NK-92 (cell line): ENCODE measurements around the gene PTCD2.
A peak's percentile ranks its signal among the peaks of the same experiment; 100 is the strongest.

Experiments
- DNase-seq: peaks from one replicate; lab custom pipeline; 2025; ENCODE audit not compliant: unreplicated experiment; lab: John Stamatoyannopoulos, UW

PTCD2 gene, protein sequence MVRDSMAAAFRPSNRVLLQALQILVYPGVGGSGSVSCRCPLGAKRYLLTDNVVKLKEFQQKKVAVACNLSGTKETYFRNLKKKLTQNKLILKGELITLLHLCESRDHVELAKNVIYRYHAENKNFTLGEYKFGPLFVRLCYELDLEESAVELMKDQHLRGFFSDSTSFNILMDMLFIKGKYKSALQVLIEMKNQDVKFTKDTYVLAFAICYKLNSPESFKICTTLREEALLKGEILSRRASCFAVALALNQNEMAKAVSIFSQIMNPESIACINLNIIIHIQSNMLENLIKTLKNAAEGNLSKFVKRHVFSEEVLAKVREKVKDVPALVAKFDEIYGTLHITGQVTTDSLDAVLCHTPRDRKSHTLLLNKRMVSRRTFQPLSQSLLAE

GRCh38 chr5:72319976-72320752 lies at the start of gene PTCD2, which contains the start of gene MRPS27:
TSS of gene PTCD2 (plus strand) at chr5:72320373. CDS start at chr5:72320383, 10 bp downstream.
TSS of gene MRPS27 (minus strand) at chr5:72320240. CDS start at chr5:72320221, 19 bp downstream.
- peak; percentile 42 for DNase-seq

DNA sequence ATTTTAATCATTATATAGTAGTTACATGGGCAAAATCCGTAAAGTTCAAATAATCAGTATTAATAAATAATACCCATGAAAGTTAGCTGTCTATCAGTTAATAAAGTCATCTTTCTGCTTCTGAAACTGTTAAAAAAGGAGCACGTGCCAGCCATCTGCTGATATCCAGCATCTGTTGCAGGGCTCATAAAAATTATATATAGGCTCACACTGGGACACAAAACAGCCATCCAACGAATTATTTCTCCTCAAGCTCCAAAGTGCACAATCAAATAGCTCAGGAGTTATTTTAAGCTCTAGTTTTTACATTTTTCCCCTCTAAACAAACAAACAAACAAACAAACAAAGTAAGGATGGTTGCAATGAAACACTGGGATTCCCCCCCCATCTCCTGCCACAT lies 48.5 kb upstream of the PTCD2 start:
- DNase-seq = no peak

DNA sequence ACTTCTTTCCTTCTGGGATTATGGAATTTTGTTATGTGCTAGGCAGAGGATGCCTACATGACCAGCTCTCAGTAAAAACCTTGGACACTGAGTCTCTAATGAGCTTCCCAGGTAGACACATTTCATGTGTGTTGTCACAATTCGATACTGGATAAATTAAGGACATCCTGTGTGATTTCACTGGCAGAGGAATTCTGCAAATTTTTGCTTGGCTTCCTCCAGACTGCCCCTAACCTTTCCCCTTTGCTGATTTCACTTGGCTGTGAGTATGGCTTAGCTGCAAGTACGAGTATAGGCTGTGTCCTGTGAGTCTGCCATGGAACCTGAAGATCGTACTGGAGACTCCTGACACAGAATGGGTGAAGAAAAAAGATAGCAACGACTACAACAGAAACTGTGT lies 47.8 kb upstream of the PTCD2 start:
- no peak for DNase-seq

DNA sequence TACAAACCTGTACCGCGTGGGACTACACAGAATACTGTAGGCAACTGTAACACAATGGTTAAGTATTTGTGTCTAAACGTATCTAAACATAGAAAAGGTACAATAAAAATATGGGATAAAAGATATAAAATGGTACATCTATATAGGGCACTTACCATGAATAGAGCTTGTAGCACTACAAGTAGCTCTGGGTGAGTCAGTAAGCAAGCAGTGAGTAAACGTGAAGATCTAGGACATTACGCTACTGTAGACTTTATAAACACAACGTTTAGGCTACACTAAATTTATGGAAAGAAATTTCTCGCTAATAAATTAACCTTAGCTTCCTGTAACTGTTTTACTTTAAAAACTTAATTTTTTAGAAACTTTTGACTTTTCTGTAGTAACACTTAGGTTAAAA lies 46.6 kb upstream of the PTCD2 start:
- no peak for DNase-seq

DNA sequence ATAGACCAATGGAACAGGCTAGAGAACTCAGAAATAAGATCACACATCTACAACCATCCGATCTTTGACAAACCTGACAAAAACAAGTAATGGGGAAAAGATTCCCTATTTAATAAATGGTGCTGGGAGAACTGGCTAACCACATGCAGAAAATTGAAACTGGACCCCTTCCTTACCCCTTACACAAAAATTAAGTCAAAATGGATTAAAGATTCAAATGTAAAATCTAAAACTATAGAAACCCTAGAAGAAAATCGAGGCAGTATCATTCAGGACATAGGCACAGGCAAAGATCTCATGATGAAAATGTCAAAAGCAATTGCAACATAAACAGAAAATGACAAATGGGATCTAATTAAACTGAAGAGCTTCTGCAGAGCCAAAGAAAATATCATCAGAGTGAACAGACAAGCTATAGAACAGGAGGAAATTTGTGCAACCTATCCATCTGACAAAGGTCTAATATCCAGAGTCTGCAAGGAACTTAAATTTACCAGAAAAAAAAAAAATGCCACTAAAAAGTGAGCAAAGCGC lies 43.9 kb upstream of the PTCD2 start:
- DNase-seq = no peak

GRCh38 chr5:72280581-72281069 lies 39.5 kb upstream of the PTCD2 start:
- DNase-seq = no peak

DNA sequence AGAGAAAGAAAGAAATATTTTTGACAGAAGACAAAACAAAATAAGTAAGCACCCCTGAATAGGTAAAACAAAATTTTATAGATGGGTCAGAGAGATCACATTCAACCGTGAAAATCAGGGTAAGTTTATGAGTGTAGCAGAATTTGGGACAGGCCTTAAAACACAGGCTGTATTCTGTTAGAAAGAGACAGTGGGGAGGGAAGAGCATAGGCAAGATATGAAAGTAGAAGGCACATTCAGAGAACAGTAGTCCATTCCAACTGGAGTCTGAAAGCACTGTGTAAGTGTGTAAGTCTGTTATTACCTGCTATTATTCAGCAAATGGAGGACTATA lies 38.8 kb upstream of the PTCD2 start:
- no peak for DNase-seq

DNA sequence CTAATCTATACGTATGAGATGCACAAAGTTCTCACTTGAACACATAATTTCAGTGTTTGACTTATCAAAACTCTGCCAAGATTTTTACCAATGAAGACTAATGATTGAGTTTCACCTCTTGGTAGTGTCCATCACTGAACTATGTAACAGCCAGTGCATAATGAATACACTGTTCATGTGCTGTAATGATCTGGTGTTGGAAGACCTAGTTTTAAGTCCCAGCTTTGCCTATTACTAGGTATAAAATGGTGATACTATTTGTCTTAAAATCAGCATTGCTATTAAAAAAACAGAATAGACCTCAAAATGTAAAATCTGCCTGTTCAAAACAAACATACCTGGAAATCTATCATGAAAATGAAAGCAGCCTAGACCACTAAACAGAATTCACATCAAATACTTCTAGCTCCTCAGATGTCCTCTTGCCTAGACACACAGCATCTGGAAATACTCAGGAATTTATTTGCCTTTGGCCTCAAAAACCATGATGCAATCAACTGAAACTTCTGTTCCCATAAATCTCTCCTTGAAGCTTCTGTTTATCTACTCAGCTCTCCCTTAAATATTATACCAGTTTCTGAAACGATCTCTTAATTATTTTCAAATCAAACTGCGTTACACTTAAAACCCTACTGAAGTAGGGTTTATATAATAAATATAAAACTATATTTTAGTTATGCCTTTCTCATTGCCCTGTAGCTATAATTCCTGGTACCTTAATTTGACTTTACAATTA lies 38.2 kb upstream of the PTCD2 start:
- DNase-seq = no peak

DNA sequence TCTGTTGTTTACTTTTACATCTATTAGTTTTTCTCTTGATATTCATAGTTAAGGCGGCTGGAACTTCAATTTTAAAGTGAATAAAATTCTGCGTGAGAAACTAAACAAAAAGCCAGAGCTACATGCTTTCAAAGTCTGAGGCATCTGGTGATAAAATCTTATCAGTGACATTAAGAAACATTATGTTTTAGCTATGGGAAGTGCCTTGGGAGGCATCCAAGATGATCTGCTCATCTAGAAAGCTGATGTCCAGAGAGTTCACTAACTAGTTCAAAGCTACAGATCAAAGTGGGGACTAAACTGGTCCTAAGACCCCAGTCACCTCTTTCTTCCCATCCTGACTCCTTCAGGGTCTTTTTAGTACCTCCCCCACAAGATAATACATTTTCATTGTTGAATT lies 37.3 kb upstream of the PTCD2 start:
- no peak for DNase-seq

- no peak for DNase-seq
These were observed 36.8 kb upstream of the PTCD2 start for GRCh38 chr5:72283358-72283757.

DNA sequence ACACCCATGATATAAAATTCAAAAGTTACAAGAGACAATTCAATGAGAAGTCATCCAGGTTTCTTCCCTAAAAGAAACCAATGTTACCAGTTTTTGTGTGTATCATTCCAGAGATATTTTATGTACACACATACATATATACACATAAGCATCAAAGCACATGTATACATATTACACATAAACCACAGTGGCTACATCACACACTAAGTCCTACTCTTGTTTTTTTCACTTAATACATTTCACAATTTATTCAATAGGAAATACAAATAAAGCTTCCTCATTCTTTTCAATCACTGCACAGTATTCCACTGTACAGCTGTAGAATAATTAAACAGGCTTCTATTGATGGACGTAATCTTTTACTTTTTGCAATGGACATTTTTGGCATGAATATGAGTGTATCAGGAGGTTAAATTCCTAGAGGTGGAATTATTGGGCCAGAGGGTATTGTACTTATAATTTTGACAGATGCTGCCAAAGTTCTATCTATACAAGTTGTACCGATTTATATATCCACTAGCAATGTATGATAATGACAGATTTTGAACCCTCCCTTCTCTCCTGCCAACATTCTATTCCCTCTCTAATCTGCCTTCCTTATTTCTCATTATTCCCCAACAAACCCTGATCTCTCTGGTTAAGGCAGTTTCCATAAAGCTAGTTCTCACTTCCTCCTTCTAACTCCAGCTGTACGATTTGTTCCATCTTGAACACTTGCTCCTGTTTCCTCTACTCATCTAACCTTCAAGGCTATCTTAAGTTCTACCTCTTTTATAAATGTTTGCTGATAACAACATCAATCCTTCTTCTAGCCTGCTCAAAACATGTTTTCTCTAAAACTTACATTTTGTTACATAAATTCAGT lies 35.4 kb upstream of the PTCD2 start:
- no peak for DNase-seq

DNA sequence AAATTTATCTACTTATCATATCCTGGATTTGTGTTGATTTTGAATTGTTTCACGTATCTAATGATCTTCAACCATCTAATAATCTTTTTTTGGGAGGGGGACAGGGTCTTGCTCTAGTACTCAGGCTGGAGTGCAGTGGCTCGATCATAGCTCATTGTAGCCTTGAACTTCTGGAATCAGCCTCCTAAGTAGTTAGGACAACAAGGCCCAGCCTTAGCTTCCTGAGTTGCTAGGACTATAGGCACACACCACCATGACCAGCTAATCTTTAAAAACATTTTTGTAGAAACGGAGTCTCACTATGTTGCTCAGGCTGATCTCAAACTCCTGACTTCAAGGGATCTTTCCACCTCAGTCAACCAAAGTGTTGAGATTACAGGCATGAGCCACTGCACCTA lies 34.8 kb upstream of the PTCD2 start:
- no peak for DNase-seq

- DNase-seq = no peak
These were observed 33.4 kb upstream of the PTCD2 start for GRCh38 chr5:72286798-72287197.

GRCh38 chr5:72288924-72289323 lies 31.2 kb upstream of the PTCD2 start:
- no peak for DNase-seq

GRCh38 chr5:72290356-72291133 lies 29.6 kb upstream of the PTCD2 start:
- no peak for DNase-seq

DNA sequence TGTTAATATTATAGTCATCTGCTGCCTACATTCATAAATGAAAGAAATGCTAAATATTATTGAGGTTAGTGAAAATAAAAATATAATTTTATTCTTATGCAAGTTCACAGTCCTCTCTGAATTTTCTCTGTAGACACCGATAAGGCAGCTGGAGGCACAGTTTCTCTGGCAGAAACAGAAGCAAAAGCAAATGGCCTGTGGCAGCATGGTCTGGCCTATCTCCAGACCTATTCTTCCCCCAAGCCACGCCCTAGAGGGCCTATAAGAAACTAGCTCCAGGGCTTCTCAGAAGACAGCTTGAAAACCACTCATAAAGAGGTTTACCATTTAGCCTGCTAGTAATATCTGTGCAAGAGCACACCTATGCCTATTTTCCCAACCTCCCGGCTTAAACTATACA lies 28.6 kb upstream of the PTCD2 start:
- DNase-seq = no peak

GRCh38 chr5:72292411-72292810 lies 27.8 kb upstream of the PTCD2 start:
- DNase-seq = no peak

- DNase-seq = no peak
These were observed 26.6 kb upstream of the PTCD2 start for GRCh38 chr5:72293495-72294055.

GRCh38 chr5:72294473-72294872 lies 25.7 kb upstream of the PTCD2 start:
- DNase-seq = no peak
